CD4-positive, CD25-positive, alpha-beta regulatory T cell (primary cell): Measurements from ENCODE around the gene ZC3H8. TPM values are rescaled to one million over a fixed set of nuclear protein-coding genes. Genes with fewer than 3 reads are reported as not detected.
"Not testable (repeated sequence)": the region's sequence is repeated elsewhere in the genome, so short reads cannot be mapped to it uniquely, and the experiment has no call there.

Source experiments
- ATAC-seq, 2 donors: fragments of 150-1000 bp; cut with Tn5 transposase; one replicate each; pipeline ENCODE4 v1.10.0; 2021; ENCODE audit warnings: low read depth in 2 of 2, moderate number of reproducible peaks in 2 of 2, moderate library complexity in 1 of 2
- DNase-seq, 3 donors: peaks; one replicate each; pipeline versions ENCODE4 v3.0.0 to v3.0.0-alpha.2; 2012 to 2022; ENCODE audit warnings: mixed read lengths in 1 of 3
- H3K27ac ChIP-seq: one replicate; pipeline ENCODE4 v1.7.0; 2013; ENCODE audit warnings: mild to moderate bottlenecking, low read length; ENCODE audit not compliant: insufficient read depth, poor library complexity, severe bottlenecking
- H3K27me3 ChIP-seq: one replicate; pipeline ENCODE4 v1.7.0; 2013; ENCODE audit warnings: low read length; ENCODE audit not compliant: control insufficient read depth, insufficient read depth
- H3K36me3 ChIP-seq: one replicate; pipeline ENCODE4 v1.7.0; 2013; ENCODE audit warnings: mild to moderate bottlenecking, low read length, moderate library complexity; ENCODE audit not compliant: control insufficient read depth, insufficient read depth
- H3K4me1 ChIP-seq: 2 replicates; pipeline ENCODE4 v1.7.0; 2013; ENCODE audit warnings: mild to moderate bottlenecking, low read length; ENCODE audit not compliant: insufficient read depth, control insufficient read depth, poor library complexity, severe bottlenecking
- H3K4me3 ChIP-seq: one replicate; pipeline ENCODE4 v1.7.0; 2013; ENCODE audit warnings: low read depth, mild to moderate bottlenecking, low read length, moderate library complexity
- H3K9me3 ChIP-seq, 2 experiments: 1 replicate in 1 of 2; 2 replicates in 1 of 2; pipeline ENCODE4 v1.7.0; 2013; ENCODE audit warnings: low read length in 2 of 2, mild to moderate bottlenecking in 1 of 2, moderate library complexity in 1 of 2; ENCODE audit not compliant: control insufficient read depth in 2 of 2
- H3K27ac Mint-ChIP-seq, 3 donors: one replicate each; pipeline ENCODE4 v1.8.0; 2020 to 2022; ENCODE audit warnings: mild to moderate bottlenecking in 3 of 3, mixed read lengths in 3 of 3, moderate library complexity in 2 of 3
- H3K27me3 Mint-ChIP-seq: one replicate; pipeline ENCODE4 v1.8.0; 2022; ENCODE audit warnings: mild to moderate bottlenecking, mixed read lengths
- H3K36me3 Mint-ChIP-seq: one replicate; pipeline ENCODE4 v1.8.0; 2020; ENCODE audit warnings: mixed read lengths
- H3K4me1 Mint-ChIP-seq, 4 donors: one replicate each; pipeline ENCODE4 v1.8.0; 2020 to 2022; ENCODE audit warnings: mixed read lengths in 4 of 4, mild to moderate bottlenecking in 1 of 4
- H3K4me3 Mint-ChIP-seq, 4 donors: one replicate each; pipeline ENCODE4 v1.8.0; 2020 to 2022; ENCODE audit warnings: mild to moderate bottlenecking in 4 of 4, mixed read lengths in 4 of 4, moderate library complexity in 3 of 4
- H3K9me3 Mint-ChIP-seq, 7 donors: one replicate each; pipeline ENCODE4 v1.8.0; 2020 to 2022; ENCODE audit warnings: mixed read lengths in 7 of 7, mild to moderate bottlenecking in 3 of 7, moderate library complexity in 2 of 7
- polyA plus RNA-seq, 4 donors: library from polyadenylated mRNA; unstranded; fragments of 300-500 nt; fragmentation: Illumina TruSeq; gene quantifications; one replicate each; pipeline ENCODE4 v1.2.3, GENCODE V29; 2021
- total RNA-seq: library from RNA; stranded (reverse); gene quantifications from one replicate; pipeline ENCODE4 v1.2.3, GENCODE V29; 2022

The ZC3H8 gene
- total and polyA plus RNA-seq, 5 donors from 2014 or later = 11.6 to 16.6 (median 15.0) TPM

DNA sequence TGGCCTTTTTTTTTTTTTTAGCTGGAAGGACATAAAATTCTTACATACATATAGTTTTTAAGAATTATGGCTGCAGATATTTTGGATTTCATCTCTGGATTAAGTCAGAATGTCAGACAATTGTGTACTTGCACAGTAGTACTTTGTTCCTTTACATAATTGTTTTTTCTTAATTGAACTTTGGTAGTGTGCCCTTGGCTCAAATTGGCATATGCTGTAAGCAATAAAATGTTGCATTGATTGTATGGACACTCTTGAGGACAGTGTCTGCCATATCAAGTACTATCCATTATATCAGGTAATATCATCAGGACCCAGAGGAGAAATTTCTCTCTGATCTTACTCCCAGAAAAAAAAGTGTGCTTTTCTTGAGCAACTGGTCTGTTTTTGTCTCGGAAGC lies 35.8 kb upstream of the ZC3H8 start:
- Histone ChIP-seq H3K36me3 (no peaks in the 10 kb centered on the region), H3K27me3 (no peaks in the 10 kb centered on the region), H3K4me3 (no peak overlapping the region), H3K27ac (no peak overlapping the region), H3K9me3 (no peaks in the 10 kb centered on the region), H3K4me1 (no peaks in the 10 kb centered on the region)
- no peaks in the 10 kb centered on the region for H3K27me3 Mint-ChIP-seq
- H3K9me3 Mint-ChIP-seq = no peaks in the 10 kb centered on the region
- no peak for DNase-seq
- peaks cover 6% of the 10 kb centered on the region for H3K36me3 Mint-ChIP-seq
- H3K4me1 Mint-ChIP-seq = peaks cover 0 to 23% (median 15%) of the 10 kb centered on the region in 4 donors
- H3K4me3 Mint-ChIP-seq = no peak overlapping the region
- no peak overlapping the region for H3K27ac Mint-ChIP-seq
- ATAC-seq = no peak

DNA sequence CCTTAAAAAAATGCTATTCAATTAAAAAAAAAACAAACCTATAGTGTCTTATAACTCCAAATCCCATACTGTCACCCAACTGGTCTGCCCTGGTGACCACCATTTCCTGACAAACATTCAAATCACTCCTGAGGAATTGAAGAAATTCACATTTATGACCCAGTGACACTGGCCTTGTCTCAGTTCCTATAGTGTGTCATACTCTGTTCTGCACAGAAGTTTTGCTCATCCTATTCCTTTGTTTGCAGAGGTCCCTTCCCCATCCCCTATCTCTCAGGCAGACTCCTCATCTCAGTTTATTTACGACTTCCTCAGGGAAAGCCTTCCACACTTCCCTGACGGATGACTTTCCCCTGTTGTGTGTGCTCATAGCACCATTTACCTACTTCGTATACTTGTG lies 35.2 kb upstream of the ZC3H8 start:
- Histone ChIP-seq H3K27ac (no peak overlapping the region), H3K36me3 (no peaks in the 10 kb centered on the region), H3K27me3 (no peaks in the 10 kb centered on the region), H3K4me1 (no peaks in the 10 kb centered on the region), H3K9me3 (no peaks in the 10 kb centered on the region), H3K4me3 (no peak overlapping the region)
- ATAC-seq (no peak), DNase-seq (no peak)
- H3K4me1 Mint-ChIP-seq = peaks cover 0 to 20% (median 14%) of the 10 kb centered on the region in 4 donors
- H3K9me3 Mint-ChIP-seq = no peaks in the 10 kb centered on the region
- no peaks in the 10 kb centered on the region for H3K27me3 Mint-ChIP-seq
- H3K36me3 Mint-ChIP-seq = peaks cover 6% of the 10 kb centered on the region
- H3K4me3 Mint-ChIP-seq = no peak overlapping the region
- no peak overlapping the region for H3K27ac Mint-ChIP-seq

- H3K36me3 ChIP-seq, ATAC-seq, H3K4me1 ChIP-seq, H3K9me3 ChIP-seq, DNase-seq, H3K27ac Mint-ChIP-seq, H3K4me3 ChIP-seq, H3K27ac ChIP-seq, H3K4me3 Mint-ChIP-seq, H3K36me3 Mint-ChIP-seq, H3K9me3 Mint-ChIP-seq, H3K27me3 ChIP-seq, H3K27me3 Mint-ChIP-seq: not testable (repeated sequence)
- H3K4me1 Mint-ChIP-seq = peaks cover 6 to 48% (median 32%) of the 10 kb centered on the region in 4 donors
These were observed 28.7 kb upstream of the ZC3H8 start for GRCh38 chr2:112283535-112283934.

DNA sequence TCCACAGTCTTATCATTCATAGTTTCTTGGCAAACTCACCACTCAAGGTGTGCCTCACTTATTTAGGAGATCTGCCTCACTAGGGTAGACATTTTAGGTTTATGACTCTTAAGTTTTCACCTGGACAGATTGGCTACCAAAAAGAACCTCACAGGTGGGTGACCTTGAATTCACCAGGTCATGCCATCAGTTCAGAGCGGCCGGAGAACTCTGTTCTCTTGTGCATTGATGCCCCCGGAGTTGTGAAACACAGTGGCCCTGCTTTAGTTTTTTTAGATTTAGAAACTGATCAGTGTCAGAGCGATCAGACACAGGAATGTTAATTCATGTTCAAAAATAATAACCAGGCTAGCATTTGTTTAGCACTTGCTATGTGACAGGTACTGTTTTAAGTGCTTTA lies 27.2 kb upstream of the ZC3H8 start:
- H3K4me3 Mint-ChIP-seq, H3K9me3 ChIP-seq, H3K27ac ChIP-seq, H3K27me3 Mint-ChIP-seq, ATAC-seq, DNase-seq, H3K36me3 ChIP-seq, H3K9me3 Mint-ChIP-seq, H3K27me3 ChIP-seq, H3K36me3 Mint-ChIP-seq, H3K4me3 ChIP-seq: not testable (repeated sequence)
- Mint-ChIP-seq H3K27ac (peak overlapping the region in 1 of 3 donors; percentile 72), H3K4me1 (peaks cover 11 to 54% (median 32%) of the 10 kb centered on the region in 4 donors)
- peaks cover 11% of the 10 kb centered on the region for H3K4me1 ChIP-seq

DNA sequence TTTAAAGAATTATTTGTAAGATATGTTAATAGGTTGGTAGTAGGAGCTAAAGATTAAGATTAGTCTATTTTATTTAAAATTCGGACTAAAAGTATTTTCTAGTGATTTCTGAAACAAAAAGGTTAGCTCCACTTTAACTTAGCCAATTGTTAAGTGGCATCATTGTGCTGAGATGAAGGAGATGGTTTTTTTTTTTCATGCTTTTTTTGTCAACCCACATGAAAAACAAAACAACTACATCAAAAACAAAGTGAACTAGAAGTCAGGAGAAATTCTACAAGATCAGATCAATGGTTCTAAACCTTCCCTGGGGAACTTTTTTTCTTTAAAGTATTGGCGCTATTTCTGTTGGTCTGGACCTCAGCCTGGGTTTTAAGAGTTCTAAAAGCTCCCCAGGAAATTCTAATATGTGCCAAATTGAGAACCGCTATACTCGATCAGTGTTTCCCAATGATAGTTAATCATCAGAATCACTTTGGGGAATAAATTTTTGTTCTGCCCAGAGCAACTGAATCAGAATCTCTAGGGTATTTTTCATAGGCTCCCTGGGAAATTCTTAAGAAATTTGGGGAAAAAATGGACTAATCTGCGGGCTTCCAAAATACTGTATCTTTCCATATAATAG lies 22.9 kb upstream of the ZC3H8 start:
- Histone ChIP-seq H3K27me3 (no peaks in the 10 kb centered on the region), H3K9me3 (no peaks in the 10 kb centered on the region), H3K36me3 (no peaks in the 10 kb centered on the region), H3K27ac (peak overlapping the region; percentile 23), H3K4me3 (peak overlapping the region; percentile 96), H3K4me1 (peaks cover 22% of the 10 kb centered on the region)
- ATAC-seq (no peak), DNase-seq (peak in 1 of 3 donors; percentile 33)
- Mint-ChIP-seq H3K4me1 (peaks cover 20 to 56% (median 32%) of the 10 kb centered on the region in 4 donors), H3K4me3 (peak overlapping the region in 3 of 4 donors; percentile 87 to 99 (median 95)), H3K36me3 (no peaks in the 10 kb centered on the region), H3K27me3 (peaks cover 7% of the 10 kb centered on the region), H3K27ac (peak overlapping the region in 2 of 3 donors; percentile 36 to 71), H3K9me3 (no peaks in the 10 kb centered on the region)

DNA sequence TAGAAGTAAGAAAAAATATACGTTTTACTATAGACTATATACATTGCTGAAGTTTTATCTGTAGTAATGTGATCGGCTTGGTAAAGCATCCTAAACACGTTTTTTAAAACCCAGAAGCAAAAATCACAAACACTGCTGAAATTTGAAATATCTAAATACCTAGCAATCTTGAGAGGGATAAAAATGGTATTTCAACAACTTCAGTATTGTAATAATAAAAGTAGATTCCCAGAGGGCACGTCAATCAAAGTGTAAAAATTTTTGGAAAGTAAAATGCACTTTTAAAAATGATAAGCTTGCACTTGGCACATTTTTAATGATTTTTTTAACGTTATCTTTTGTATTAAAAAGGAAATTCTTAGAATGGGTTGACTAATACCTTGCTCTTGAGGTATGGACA lies 22.1 kb upstream of the ZC3H8 start:
- no peaks in the 10 kb centered on the region for H3K36me3 Mint-ChIP-seq
- H3K4me1 Mint-ChIP-seq = peaks cover 24 to 48% (median 29%) of the 10 kb centered on the region in 4 donors
- Histone ChIP-seq H3K4me3 (peak overlapping the region; percentile 96), H3K27ac (peak overlapping the region; percentile 8), H3K9me3 (no peaks in the 10 kb centered on the region), H3K4me1 (peaks cover 22% of the 10 kb centered on the region), H3K27me3 (no peaks in the 10 kb centered on the region), H3K36me3 (no peaks in the 10 kb centered on the region)
- H3K27me3 Mint-ChIP-seq = peaks cover 11% of the 10 kb centered on the region
- peak overlapping the region in 1 of 3 donors; percentile 98 for H3K27ac Mint-ChIP-seq
- no peaks in the 10 kb centered on the region for H3K9me3 Mint-ChIP-seq
- ATAC-seq (no peak), DNase-seq (no peak)
- peak overlapping the region; percentile 87 to 99 (median 93) for H3K4me3 Mint-ChIP-seq

GRCh38 chr2:112275887-112276773 lies 21.3 kb upstream of the ZC3H8 start:
- Mint-ChIP-seq H3K9me3 (no peaks in the 10 kb centered on the region), H3K36me3 (no peaks in the 10 kb centered on the region), H3K4me3 (peak overlapping the region; percentile 94 to 99 (median 98)), H3K27ac (peak overlapping the region; percentile 98 to 99 (median 98)), H3K4me1 (peaks cover 20 to 42% (median 28%) of the 10 kb centered on the region in 4 donors), H3K27me3 (peaks cover 11% of the 10 kb centered on the region)
- Histone ChIP-seq H3K9me3 (no peaks in the 10 kb centered on the region), H3K27ac (peak overlapping the region; percentile 100), H3K27me3 (no peaks in the 10 kb centered on the region), H3K4me1 (peaks cover 22% of the 10 kb centered on the region), H3K4me3 (peak overlapping the region; percentile 96), H3K36me3 (no peaks in the 10 kb centered on the region)
- DNase-seq = peak; percentile 73 to 82 (median 78)
- ATAC-seq = peak; percentile 45 to 52
